ENCODE data around the gene TNS1.

DNA sequence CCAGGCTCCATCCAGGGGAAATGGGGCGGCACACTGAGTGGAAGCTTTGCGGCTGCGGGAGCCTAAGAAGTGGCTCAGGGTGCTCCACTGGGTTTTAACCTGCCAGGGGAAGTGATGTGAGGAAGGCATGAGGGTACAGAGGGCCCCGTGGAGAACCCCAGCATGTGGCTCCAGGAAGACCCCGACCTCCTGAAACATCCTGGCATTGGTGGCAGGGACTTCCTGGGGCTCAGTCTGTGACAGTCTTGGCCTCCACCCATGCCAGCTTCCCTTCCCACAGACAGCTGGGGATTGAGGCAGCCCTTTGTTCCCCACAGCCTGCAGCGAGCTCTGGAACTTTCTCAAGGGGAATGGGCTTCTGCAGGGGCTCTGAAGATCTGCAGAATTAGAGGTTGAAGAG is 146.6 kb downstream of the TNS1 start:
- no peak for TF ChIP-seq POLR2A (IDR thresholded peaks at IDR 0.05)
- TF ChIP-seq, protein P1, sequence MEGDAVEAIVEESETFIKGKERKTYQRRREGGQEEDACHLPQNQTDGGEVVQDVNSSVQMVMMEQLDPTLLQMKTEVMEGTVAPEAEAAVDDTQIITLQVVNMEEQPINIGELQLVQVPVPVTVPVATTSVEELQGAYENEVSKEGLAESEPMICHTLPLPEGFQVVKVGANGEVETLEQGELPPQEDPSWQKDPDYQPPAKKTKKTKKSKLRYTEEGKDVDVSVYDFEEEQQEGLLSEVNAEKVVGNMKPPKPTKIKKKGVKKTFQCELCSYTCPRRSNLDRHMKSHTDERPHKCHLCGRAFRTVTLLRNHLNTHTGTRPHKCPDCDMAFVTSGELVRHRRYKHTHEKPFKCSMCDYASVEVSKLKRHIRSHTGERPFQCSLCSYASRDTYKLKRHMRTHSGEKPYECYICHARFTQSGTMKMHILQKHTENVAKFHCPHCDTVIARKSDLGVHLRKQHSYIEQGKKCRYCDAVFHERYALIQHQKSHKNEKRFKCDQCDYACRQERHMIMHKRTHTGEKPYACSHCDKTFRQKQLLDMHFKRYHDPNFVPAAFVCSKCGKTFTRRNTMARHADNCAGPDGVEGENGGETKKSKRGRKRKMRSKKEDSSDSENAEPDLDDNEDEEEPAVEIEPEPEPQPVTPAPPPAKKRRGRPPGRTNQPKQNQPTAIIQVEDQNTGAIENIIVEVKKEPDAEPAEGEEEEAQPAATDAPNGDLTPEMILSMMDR (IDR thresholded peaks at IDR 0.05) = no peak

Measured in lower leg skin (tissue), 3 donors.